Prostate gland (tissue), 2 donors: ENCODE measurements around the gene NRXN3.

Experiments
- CTCF ChIP-seq, 4 experiments: fragments of 200-600 bp in 2 of 4; fragments of 450-650 bp in 2 of 4; sonication (generic) in 2 of 4; IDR thresholded peaks; 1 replicate in 3 of 4; 2 replicates in 1 of 4; pipeline ENCODE4 v1.5.1; 2016 to 2019; ENCODE audit warnings: antibody characterized with exemption in 4 of 4, mild to moderate bottlenecking in 2 of 4, moderate library complexity in 2 of 4
- POLR2A ChIP-seq: fragments of 450-650 bp; IDR thresholded peaks from one replicate; pipeline ENCODE4 v1.6.1; 2016; ENCODE audit warnings: antibody characterized with exemption, mild to moderate bottlenecking
- POLR2AphosphoS5 ChIP-seq: sonication (generic); formaldehyde crosslinking; IDR thresholded peaks from one replicate; pipeline ENCODE4 v1.6.1; 2017; ENCODE audit warnings: antibody characterized with exemption

GRCh38 chr14:79701371-79701770 is 1531.2 kb downstream of the NRXN3 start:
- TF ChIP-seq CTCF (IDR thresholded peaks at IDR 0.05) = no peak
- no peak for TF ChIP-seq POLR2A
- TF ChIP-seq POLR2AphosphoS5 = no peak
